Hematopoietic multipotent progenitor cell (in vitro differentiated cells): Measurements from ENCODE around the gene MEGF6. TPM values are rescaled to one million over a fixed set of nuclear protein-coding genes. Genes with fewer than 3 reads are reported as not detected.
A peak's percentile ranks its signal among the peaks of the same experiment; 100 is the strongest.

Source experiments
- DNase-seq, 3 donors: peaks; one replicate each; pipeline ENCODE4 v3.0.0-alpha.2; 2011 to 2015; ENCODE audit warnings: low read depth in 2 of 3, low spot score in 2 of 3
- total RNA-seq: library from RNA; depleted of rRNA; stranded (reverse); fragments of >200 nt; gene quantifications from one replicate; pipeline ENCODE4 v1.2.3, GENCODE V29; 2012

The MEGF6 gene
- total RNA-seq, 1 donor = 74.1 TPM

DNA sequence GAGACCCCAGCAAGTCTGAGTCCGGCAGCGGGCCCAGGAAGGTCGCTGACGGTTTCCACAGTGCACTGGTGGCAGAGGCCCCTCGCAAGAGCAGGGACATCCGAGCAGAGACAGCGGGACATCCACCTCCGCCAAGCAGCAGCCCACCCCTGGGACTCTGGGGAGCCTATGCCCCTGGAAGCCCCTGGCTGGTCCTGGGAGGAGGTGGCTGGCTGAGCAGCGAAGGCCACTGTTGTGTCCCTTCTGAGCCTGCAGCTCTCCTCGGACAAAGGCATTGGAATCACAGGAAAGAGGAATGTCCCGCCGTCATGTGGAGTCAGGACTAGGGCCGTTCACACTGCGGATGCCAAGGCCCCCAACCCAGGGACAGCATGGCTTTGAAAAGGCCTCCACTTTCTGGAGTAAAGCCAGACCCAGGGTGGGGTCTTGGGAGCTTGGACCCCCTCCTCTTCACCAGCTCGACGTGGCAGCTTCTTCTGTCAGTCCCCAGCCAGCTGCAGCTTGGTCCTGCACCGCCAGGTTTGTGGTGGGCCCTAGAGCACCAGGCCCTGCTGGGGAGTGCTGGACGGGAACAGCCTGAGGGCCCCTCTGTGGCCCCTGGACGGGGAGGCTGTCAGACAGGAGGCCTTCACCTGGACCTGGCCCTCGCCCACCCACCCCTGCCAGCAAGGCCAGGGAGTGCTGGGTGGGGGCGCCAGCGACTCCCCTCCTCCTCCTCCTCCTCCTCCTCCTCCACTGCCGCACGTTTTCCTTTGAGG is 1.4 kb downstream of the MEGF6 start:
- DNase-seq = no peak

DNA sequence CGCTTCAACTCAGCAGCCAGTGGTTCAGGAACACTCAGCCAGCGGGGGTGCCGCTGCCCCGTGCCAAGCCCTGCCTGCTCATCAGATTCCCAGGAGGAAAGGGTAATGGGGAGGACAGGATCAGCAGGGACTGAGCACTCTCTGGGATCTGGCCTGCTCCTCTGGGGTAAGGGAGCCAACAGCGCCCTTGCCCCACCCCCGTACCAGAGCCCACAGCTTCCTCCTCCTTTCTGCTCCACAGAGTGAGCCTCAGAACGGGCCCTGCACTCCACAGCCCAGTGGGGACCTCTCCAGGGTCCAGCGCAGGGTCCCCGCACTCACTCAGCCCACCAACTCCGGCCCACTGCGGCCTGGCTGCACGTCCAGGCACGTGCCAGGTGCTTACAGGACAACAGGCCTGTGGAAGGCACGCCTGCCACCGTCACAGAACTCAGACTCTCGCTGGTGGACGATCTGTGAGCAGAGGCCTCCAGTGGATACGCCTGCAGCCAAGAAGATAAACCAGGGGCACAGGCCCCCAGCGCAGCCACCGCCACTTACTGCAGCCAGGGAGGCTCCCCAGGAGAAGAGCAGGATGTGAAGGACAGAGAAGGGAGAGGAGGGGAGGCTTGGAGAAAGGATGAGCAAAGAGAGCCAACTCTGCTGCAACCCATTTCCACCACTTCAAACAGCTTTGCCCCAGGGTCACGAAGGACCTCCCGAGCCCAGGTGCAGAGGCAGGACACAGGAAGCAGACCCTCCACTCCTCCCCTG is 2.1 kb downstream of the MEGF6 start:
- DNase-seq = peak in 1 of 3 donors; percentile 27

DNA sequence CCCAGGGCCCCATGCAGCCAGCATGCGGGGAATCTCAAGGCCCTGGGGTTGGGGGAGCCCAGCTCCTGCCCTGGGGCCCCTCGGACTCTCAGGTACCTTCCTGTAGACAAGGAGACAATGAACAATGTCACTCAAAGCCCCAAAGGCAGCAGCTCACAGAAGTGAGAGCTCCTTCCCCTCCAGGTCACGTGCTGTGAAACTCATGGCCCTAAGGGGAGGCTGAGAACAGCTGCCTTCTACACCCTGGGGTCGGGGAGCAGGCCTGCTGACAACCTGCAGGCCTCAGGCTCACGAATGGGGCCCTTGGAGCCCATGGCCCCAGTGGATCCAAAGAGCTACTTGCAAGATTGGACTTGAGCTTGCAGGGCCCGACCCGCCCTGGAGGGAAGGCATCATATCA is 3.2 kb downstream of the MEGF6 start:
- DNase-seq = no peak

DNA sequence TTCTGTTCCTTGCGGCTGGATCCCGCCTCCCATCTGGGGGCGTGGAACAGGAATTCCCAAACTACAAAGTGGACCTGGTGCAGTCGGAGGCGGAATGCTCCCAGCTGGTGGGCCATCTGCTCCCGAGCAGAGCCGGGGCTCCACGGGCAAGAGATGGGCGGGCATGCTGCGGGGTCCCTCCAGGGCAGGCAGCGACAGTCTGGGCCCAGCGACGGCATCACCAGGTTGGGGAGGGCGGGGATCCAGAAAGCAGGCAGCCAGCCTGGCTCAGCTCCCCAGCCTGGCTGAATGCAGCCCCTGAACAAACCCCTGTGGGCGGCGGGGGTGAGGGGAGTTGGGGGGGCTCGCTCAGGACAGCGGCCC is 3.6 kb downstream of the MEGF6 start:
- DNase-seq = no peak

DNA sequence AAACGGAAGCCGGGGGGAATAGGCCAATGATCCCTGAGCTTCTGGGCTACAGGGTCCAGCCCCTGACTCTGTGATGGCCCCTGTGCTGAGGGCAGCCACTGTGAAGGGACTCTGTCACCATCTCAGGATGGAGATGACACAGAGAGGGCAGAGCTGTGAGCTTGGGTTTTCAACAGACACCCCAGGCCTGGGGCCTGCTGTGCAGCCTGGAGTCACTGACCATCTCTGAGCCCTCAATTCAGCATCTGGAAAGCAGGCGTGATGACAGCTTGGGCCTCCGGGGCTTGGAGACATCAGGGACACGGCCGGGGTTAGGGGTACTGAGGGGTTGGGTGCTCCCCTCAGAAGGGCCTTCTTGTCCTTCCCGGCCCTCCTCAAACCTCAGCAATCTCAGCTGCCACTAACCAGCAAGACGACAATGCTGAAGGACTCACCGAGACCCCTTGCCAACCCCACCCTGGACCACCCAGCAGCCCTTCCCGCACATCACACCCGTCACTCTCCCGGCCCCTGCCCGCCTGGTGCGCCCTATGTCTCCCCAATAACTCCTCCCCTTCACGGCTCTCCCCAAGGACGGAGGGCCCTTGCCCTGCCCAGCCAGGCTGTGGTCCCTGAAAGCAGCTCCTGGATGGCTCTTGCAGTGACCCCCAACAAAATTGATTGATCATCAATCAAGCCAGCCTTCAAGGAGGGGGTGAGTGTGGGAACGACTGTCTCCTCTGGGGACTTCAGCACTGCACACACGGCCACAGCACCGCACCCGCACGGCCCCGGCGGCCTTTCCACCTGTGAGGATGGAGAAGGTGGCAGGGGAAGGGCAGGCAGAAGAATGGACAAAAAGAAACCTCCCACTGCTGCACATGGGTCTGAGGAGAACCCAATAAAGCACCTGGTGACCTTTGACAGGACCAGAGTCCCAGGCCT is 4.3 kb downstream of the MEGF6 start:
- no peak for DNase-seq

DNA sequence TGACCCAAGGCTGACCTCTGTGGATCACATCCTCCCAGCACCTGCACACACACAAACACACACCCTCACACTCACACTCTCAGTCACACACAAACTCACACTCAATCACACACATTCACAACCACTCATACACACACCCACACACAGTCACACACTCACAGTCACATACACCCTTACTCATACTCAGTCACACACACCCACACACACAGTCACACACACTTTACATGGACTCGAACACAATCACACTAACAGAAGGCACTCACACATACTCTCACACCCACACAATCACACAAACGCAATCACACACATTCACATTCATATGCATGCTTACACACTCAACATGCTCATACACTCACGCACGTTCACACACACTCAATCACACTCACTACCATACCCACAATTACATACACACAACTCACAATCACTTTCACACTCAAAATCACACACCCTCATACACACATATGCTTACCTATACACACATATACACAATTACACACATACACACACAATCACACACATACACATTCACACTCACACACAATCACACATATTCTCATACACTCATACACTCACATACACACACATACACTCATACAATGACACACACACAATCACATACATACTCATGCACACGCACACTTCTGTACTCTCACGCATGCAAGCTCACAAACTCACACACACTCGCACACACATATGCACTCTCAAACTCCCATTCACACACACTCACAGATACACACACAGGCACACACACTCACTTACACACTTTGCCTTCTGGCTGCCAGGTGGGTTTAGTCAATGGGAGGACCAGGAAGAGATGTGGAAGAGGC is 6.1 kb downstream of the MEGF6 start:
- no peak for DNase-seq

DNA sequence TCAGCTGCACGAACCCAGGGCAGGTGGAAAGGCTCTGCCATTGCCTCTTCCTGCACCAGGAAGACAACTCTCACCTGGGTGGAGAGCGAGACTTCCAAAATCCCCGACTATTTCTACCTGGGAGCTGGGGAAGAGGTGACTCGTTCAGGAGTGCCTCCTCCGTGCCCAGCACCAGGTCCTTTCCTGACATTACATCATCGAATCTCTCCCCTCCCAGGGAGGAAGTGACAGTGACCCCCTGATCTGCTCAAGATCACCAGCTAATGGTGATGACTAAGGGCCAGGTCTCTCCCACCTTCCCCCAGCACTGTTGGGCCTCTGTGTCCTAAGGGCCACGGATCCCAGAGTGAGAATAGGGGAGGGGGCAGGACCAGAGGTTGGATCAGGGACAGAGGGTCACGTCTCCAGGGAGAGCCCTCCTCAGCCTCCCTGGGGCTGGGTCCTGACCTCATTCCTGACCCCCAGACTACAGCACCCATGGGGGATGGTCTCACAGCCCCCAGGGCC is 6.8 kb downstream of the MEGF6 start:
- no peak for DNase-seq

DNA sequence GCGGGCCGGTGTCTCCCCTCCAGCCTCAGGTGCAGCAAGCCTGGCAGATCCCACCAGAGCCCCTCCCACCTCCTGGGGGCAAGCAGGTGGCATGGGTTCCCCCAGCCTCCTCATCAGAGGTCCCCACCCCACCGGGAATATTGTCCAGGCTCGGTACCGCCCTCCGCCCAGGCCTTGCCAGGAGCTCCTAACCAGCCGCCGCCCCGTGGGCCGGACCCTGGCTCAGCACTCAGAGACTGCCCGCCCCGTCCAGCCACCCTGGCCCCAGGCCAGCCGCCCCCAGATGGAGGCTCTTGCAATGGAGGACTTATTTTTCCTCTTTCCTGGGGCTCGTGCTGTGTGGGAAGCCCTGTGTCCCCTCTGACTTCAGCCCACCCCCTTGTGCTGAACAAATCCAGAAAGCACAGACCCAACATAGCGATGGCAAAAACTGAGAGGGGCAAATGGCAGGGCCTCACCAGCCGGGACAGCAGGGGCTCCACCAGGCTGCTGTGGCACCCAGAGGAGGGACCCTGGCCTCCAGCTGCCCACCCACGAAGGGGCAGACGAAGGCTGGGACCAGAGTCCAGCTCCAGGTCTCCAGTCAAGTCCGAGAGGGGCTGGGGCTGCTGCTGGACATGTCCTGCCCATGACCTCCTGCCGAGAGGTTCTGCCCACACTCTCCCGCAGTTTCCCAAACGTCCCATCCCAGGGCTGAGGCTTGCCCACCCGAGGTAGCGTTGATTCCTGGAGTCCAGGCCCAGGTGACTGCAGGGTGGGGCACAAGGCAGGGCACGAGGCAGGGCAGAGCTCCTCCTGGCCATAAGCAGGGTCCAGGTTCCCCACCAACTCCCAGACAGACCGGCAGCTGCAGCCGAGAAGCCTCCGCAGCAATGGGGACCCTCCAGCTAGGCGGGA is 7.5 kb downstream of the MEGF6 start:
- no peak for DNase-seq

DNA sequence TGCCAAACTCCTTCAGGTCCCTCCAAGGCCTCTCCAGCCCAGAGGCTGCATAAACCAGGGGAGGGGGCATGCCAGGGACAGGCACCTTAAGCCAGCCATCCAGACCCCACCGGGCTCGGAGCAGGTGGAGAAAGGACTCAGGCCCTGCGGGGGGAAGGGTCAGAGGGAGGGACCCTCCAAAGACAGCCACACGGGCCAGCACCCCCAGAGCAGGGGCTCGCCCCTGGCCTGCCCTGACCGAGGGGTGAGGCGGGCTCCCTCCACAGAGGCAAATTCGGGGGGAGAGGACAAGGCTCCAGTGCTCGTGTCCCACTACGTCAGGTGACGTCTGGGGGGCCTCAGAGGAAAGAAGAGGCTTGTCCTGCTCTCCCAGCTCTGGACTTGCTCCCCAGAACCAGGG is 8.2 kb downstream of the MEGF6 start:
- no peak for DNase-seq

DNA sequence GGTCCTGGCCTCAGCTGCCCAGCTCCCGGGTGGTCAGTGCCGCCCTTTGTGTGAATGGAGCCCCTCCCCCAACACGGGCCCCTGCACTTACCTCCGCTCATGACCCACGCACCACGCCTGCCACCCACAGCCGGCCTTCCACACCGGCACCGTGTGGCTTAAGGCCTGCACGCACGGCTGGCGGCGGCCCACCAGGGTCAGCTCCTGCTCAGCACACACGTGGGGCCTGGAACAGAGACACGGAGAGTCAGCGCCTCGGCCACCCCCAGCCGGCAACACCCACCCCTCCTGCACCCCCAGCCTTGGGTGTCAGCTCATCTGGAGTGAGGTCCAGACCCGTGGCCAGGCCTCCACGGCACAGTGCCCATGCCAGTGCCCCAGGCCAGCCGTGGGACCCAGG is 8.9 kb downstream of the MEGF6 start:
- no peak for DNase-seq

DNA sequence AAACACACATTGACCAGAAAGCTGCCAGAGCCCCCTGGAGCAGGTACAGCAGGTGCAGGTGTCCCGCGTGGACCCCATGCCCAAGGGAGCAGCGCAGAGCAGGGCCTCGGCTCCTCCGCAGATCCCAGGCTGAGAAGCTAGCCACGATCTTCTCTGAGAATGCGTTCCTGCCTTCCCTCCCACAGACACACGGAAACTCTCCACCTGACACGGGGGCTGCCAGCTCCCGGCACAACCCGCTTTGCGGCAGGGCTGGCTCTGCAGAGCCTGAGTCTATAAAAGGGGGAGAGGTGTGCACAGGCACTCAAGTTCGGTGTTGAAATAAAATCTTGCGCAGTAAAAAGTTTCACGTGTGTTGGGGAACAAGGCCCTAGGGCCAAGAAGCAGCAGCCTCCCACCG is 9.6 kb downstream of the MEGF6 start:
- DNase-seq = no peak

DNA sequence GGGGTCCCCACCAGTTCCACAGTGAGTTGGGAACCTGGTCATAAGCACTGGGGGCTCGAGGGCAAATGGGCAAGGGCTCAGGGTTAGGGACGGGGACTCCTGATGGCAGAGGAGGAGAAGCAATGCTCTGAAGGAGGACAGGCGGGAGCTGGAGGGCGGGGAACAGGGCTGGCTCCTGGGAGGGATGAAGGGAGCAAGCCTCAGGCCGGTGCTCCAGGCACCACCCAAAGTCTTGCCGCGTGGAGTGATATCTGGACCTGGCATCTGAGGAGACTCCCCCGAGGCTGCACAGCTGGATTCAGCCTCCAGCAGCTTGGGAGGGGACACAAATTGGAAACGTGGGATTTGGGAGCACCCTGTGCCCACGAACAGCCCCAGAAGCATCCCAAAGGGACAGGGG is 11.0 kb downstream of the MEGF6 start:
- DNase-seq = no peak

DNA sequence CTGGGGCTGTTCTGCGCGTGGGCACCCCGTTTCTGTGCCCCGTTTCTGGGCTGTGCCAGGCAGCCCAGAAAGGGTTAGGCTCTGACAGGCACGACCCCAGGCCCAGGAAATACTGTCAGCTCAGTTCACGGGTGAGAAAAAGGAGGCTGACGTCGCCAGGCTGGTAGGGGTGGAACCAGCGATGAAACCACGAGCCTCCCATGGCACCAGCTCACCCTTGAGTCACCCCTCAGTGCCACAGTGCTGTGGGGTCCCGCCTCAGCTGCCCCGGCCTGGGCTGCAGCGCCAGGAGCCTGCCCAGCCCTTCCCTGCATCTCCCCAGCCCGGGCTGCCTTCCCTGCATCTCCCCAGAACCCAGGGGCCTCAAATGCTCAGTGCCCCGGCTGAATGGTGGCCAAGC is 11.5 kb downstream of the MEGF6 start:
- no peak for DNase-seq

DNA sequence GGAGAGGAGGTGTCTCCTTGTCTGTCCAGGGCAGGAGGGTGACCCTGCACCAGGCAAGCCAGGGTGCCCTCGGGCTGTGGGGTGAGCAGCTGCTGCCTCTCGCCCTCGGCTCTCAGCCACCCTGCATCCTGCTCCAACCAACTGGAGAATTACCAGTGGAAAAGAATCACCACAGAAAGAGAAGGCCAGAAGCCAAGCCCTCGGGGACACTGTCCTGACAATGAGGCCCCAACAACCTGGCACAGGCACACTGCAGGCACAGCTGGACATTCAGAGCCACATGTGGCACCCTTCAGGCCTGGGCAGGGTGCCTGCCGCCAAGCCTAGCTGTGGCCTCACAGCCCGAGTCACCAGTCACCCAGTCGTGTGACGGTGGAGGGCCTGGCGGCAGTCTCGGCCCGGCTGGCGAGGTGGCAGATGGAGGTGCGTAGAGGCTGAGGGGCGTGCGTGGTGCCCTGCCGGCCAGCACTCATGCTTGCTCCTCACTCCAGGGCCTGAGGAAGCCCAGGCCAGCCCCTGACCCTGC is 12.0 kb downstream of the MEGF6 start:
- no peak for DNase-seq

DNA sequence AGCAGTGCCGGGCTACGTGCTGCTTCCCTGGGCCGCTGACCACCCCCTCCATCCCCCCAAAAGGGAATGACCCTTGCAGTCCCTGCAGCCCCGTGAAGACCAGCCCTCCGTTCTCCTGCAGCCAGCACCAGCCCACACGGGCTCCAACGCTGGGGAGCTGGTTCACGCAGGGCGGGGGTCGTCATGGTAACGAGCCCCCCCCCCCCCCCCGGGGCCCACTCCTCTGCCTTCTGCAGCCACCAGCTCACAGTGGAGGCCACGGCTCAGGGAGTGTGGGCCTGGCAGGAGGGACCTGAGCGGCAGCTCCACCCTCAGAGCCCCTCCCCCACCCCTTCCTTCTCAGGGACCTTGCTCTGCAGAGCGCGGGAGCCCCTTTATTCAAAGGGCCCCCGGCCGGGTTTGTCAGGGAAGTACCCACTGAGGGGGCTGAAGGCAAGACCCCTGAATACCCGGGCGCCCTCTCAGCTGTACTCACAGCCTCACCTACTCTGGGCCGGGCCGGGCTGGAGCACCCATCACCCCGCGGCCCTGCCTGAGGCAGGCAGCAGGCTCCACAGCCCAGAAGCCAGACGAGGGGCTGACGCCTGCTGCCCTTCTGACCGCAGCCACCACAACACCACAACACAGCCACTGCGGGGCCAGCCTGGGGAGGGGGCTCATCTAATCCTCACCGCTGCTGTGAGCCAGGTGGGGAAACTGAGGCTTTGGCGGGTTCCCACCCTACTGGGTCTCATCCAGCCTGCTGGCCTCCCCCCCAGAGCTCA is 12.6 kb downstream of the MEGF6 start:
- no peak for DNase-seq

DNA sequence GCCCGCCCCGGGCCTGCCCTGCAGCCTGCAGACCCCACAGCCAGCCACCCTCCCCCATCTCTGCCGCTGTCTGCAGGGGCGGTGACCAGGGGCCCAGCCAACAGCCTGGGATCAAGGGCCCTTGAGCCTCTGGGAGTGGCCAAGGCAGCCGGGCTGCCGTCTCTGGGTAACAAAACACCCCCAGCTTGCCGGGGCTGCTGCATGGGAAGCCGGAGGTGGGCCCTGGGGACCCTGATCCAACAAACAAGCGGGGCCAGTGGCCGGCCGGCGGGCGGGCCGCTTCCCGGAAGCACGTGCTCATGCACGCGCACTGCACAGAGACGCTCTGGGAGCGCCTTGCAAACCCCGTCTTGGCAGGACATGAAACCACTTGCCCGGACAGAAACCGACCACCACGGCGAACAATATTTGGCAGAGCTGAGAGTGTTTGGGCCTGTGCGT is 13.2 kb downstream of the MEGF6 start:
- DNase-seq = no peak

DNA sequence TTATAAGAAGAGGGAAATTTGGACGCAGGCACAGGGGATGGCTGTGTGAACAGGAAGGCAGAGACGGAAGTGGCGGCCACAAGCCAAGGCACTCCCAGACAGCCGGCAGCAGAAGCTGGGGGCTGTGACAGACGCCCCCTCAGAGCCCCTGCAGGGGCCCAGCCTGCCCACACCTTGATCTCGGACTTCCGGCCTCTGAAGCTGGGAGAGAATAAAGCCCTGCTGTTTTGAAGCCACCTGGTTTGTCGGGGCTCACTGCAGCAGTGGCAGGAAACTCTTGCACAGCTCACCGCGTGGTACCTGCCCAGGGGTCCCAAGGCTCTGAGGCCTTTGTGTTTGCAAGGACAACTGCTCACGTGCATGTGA is 13.7 kb downstream of the MEGF6 start:
- DNase-seq = peak in 2 of 3 donors; percentile 50 to 79
